ACHN (cell line): ENCODE measurements around the gene TMEM254.
"Not testable (repeated sequence)": the region's sequence is repeated elsewhere in the genome, so short reads cannot be mapped to it uniquely, and the experiment has no call there.

Experiments
- DNase-seq: peaks from one replicate; pipeline ENCODE4 v3.0.0-alpha.2; 2015
- in situ Hi-C: cut with HindIII; loops from 2 replicates; pipeline ENCODE4 v1.10.0; 2017; ENCODE audit warnings: low sequenced_read_pairs, low pct_ligation_motif_present, low pct_unique_long_range_greater_than_20kb

The TMEM254 gene

DNA sequence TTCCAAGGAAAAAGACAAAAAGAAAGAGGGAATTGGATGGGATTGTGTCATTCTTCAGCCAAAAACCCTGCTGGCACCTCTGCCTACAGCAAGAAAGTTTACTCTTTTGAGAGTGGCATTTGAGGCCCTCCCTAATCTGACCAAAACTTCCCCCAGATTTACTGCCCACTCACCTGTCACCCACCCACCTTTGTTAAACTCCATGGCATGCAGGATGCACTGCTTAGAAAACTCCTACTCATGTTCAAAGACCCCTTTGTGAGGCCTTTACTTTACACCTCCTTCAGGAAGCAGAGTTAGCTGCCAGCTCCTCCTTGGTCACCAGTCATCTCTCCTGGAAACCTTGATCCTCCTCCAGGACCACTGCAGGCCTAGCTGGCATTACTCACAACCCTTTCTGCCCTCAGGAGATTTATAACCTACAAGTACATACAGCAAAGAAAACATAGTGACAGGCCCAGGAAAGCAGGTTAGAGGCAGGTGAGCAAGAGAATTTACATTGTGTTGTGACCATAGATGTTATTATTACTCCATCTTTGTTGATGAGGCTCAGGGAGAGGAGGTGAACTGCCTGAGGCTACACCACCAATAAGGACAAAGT, 43.7 kb downstream of the TMEM254 start:
- no peak for DNase-seq
- in situ Hi-C loops, result no loop called here

DNA sequence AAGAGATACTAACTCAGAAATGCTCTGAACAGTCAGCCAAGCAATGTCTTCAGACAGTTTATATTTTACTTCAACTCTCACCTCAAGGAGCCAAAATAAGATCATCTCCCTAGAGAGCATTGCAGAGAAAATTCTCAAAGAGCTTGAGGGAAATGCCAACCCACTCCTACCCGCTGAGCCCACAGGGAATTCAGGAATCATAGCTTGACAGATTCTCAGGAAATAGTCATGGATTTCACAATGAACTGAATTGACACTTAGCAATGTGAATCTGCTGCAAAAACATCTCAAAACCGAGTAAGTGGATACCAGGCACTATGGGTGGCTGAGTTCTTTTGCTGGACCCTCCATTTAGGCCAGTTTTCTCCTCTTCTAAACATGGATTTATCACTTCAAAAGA, 44.3 kb downstream of the TMEM254 start:
- no peak for DNase-seq
- in situ Hi-C loops, result no loop called here

DNA sequence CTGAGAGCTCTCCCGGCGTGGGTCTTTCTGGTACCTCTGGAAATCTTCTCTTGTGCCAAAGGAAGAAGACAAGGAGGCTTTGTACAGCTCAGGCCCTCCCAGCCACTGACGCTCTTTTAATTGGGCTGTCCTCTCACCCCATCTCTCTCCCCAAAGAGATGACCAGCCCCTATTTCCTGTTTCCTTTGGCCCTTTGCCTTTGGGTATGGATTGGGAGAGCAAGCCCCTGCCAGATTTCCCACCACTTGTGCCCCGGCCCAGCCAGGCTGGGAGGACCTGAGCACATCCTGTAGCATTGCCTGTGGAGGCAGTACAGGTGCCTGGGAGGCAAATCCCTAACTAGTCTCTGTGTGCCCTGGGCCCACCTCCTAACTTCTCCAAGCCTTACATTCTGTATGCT, 48.4 kb downstream of the TMEM254 start:
- in situ Hi-C loops, result no loop called here
- DNase-seq, result no peak

DNA sequence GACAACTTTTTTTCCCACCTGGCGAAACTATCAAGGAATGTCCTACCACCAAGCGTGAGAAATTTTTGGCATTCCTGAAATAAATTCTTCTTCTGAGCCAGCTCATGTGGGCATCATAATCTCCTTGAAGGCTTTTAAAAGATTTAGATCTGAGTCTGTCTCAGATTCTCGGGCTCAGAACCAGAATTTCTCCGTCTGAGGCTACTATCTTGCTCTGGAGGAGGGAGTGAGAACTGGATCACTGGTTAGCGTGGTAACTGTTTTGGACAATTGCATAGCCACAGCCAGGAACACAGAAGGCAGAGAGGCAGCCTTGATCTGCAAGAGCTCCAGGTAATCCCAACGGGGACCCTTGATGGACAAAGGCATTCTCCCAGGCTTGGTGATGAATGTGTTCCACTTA, 53.0 kb downstream of the TMEM254 start:
- in situ Hi-C loops, result no loop called here
- DNase-seq, result peak; percentile 30

DNA sequence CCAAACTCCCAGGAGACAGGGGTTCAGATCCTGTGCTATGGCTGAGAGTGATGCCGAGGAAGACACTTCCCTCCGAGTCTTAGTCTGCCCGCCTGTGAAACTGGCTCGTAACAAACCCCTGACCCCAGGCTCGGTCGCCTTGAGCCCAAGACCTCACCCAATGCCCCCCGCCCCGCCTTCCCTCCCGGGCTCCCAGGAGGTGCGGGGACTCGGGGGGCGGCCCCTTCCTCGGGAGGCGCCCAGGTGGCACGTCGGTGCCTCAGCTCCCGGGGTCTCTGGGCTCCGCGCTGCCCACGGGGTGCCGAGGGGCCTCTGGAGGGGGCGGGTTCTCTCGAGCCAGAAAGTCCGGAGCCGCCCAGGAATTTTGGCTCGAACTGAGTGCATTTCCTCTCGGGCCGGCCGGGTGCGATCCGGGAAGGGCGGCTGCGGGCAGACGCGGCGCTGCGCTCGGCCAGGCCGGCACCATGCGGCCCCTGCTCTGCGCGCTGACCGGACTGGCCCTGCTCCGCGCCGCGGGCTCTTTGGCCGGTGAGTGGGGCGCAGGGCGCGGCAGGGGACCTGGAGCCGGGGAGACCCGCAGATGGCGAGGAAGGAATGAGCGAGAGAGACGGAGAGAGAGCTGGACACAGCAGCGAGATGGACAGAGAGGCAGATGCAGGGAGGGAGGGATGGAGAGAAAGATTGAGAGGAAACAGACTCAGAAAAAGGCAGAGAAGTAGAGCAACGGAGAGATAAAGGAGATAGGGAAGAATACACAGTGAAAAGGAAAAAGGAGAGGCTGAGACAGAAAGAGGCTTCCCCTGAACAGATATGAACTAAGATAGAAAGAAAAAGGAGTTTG, 54.1 kb downstream of the TMEM254 start, which contains the start of gene PLAC9:
PLAC9 (plus strand) TSS at position 432 of the 841 bp plus-strand sequence; CDS start at position 465, 33 bp downstream.
- in situ Hi-C loops, result no loop called here
- peak; percentile 10 for DNase-seq

DNA sequence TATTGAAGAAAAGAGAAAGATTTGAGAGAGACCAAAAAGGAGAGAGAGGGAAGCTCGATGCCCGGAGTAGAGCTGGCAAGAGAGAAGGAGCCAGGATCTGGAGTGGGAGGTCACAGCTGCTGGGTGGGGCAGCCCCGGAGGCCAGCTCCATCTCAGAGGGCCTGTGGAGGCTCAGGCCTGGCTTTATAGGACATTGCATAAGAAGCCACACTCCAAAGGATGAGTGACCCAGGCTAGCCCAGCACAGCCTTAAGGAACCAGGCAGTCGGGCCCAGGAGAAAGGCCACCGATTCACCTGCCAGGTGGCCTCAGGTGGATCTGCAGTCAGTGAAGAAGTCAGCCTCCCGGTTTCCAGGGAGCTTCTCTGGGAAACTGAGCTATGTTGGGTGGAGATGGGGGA, 54.7 kb downstream of the TMEM254 start:
- no peak for DNase-seq
- in situ Hi-C loops, result no loop called here

DNA sequence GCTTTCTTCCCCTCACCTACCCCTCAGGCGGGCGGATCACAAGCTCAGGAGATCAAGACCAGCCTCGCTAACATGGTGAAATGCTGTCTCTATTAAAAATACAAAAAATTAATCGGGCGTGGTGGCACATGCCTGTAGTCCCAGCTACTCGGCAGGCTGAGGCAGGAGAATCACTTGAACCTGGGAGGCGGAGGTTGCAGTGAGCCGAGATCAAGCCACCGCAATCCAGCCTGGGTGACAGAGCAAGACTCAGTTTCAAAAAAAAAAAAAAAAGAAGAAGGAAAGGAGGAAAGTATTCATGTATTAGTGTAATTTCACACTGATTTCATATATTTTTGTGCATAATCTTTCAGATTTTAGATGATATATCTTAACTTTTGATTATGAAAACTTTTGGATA, 55.2 kb downstream of the TMEM254 start:
- DNase-seq, in situ Hi-C loops: not testable (repeated sequence)

DNA sequence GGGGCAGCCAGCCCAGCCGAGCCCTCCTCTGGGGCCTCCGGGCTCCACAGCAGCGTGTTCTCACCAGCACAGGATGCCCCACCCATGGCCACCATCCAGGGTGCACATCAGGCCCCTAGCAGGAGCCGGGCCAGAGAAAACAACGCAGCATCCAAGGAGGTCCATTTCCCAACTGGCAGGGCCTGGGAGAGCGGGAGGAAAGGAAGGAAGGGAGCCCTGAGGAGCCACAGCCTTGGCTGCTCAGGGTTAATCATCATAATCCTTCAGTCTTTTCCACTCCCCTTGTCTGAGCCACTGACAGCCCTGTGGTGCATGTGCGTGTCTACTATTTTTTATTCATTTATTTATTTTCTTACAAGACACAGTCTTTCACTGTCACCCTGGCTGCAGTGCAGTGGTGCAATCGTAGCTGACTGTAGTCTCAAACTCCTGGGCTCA, 57.7 kb downstream of the TMEM254 start:
- in situ Hi-C loops, result no loop called here
- no peak for DNase-seq

DNA sequence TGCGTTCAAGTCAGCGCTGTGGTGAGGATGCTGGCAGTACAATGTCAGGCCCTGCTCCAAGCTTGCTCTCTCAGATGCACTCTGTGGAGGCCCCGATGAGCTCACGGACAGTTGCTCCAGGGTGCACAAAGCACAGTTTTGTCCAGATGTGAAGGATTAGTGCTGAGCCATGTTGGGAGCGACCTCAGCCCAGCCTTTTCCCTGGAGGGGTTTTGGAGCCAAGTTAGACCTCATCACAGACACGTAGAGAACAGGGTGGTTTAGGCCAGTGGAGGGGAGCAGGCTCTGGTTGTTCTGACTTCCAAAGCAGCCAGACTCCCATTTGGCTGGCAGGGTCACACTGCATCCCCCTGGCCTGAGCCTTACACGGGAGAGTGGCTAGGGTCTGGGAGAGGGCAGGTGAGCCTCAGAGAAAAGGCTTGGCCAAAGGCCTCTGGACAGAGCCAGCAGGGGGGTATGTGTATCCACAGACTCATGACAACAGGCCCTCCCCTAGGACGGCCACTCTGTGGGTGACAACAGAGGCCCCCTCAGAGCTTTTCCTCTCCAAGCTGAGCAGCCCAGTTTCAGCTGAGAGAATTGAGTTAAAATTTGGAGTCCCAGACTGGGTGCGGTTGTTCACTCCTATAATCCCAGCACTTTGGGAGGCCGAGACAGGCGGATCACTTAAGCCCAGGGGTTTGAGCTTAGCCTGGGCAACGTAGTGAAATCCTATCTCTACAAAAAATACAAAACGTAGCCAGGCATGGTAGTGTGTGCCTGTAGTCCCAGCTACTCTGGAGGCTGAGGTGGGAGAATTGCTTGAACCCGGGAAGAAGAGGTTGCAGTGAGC, 58.8 kb downstream of the TMEM254 start:
- in situ Hi-C loops, result no loop called here
- no peak for DNase-seq

DNA sequence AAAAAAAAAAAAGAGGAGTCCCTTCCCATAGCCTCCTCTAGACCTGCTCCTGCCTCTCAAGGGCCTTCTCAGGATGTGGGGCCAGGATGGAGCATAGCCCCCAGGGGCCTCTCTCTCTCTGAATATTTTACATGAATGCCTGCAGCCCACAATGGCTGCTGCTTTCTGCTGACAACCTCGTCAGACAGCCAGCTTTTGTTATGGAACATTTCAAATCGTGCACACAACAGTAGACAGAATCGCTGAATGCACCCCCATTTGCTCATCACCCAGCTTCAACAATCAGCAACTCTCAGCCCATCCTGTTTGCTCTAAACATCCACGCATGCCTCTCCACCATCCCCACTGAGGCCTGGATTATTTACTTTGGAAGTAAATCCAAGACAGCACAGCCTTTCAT, 59.5 kb downstream of the TMEM254 start:
- DNase-seq, result no peak
- in situ Hi-C loops, result no loop called here

DNA sequence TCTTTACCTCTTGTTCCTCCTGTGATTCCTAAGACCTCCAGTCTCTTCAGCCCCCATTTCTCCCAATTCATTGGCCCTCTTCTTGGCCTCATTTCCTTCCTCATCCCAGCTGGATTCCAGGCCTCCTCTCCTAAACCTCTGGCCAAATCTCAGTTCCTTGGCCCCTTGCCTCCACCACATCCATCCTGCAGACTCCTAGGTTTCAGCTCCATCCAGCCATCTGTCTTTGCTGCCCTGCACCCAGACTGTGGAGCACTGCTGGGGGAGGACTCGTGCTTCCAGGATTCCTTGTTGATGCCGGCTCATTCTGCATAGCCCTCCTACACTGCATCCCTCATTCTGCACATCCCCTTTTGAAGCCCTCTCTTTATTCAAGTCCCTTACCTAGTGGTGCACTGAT, 60.8 kb downstream of the TMEM254 start:
- DNase-seq, result no peak
- in situ Hi-C loops, result no loop called here

DNA sequence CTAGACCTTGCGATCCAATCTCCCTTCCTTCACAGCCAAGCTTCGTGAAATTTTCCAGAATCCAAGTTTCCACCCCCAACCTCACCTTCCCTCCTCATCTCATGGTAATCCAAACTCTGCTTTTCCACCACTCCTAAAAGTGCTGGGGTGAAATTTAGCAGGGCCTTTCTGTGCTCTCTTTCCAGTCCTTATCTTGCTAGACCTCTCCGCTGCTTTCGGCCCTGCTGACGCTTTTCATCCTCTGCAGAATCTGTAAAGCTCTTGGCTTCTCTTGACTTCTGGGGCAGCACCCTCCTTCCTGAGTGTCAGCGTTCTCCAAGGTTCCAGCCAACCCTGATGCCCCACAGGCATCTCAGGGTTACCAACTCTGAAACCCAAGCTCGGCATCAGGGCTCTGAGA, 61.8 kb downstream of the TMEM254 start:
- no peak for DNase-seq
- in situ Hi-C loops, result no loop called here

DNA sequence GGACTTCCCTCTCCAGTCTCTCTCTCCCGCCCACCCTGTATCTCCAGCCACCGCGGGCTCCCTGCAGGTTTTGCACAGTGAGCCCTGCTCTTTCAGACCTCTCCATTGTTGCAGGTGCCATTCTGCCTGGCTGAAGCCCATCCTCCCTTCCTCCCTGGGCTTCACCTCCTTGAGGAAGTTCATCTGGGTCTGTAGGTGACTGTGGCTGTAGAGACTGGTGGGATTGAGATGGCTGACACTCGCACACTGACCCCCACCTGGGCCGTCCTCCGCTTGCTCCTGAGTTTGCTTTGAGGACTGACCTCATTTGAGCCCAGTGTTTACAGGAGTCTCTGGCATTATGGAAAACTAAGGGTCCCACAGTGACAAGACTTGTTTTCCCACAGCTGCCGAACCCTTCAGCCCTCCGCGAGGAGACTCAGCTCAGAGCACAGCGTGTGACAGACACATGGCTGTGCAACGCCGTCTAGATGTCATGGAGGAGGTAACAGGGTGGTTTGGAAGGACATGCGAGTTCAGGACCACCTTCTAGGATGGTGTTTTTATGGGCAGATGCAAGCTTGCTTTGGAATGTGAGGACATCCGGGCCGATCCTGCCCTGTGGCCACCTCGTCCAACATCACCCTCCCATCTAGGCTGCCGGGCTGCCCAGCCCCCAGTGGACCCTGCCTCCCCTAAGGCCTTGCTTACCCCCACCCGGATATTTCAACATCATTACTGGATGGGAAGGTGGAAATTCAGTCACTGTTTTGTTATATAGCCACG, 63.4 kb downstream of the TMEM254 start:
- in situ Hi-C loops, result no loop called here
- DNase-seq, result no peak
